Upper lobe of left lung (tissue), 4 donors: ENCODE measurements around the gene RPL13A.

Source experiments
- CTCF ChIP-seq, 6 experiments: fragments of 450-650 bp in 4 of 6; fragments of 200-600 bp in 2 of 6; sonication (generic) in 2 of 6; IDR thresholded peaks; one replicate each; pipeline ENCODE4 v1.5.1; 2016 to 2019; ENCODE audit warnings: antibody characterized with exemption in 6 of 6
- EP300 ChIP-seq, 4 donors: sonication (generic); formaldehyde crosslinking; IDR thresholded peaks; one replicate each; pipeline ENCODE4 v1.5.1; 2017; ENCODE audit warnings: antibody characterized with exemption in 4 of 4, control low read depth in 2 of 4
- POLR2A ChIP-seq, 4 donors: fragments of 450-650 bp; IDR thresholded peaks; one replicate each; pipeline ENCODE4 v1.5.1; 2016 to 2017; ENCODE audit warnings: antibody characterized with exemption in 4 of 4, mild to moderate bottlenecking in 2 of 4
- POLR2AphosphoS5 ChIP-seq, 2 donors: sonication (generic); formaldehyde crosslinking; IDR thresholded peaks; one replicate each; pipeline ENCODE4 v1.5.1; 2017; ENCODE audit warnings: antibody characterized with exemption in 2 of 2

- no peak for TF ChIP-seq POLR2A (IDR thresholded peaks at IDR 0.05)
- TF ChIP-seq CTCF (IDR thresholded peaks at IDR 0.05) = no peak
- TF ChIP-seq EP300 (IDR thresholded peaks at IDR 0.05) = no peak
- TF ChIP-seq POLR2AphosphoS5 (IDR thresholded peaks at IDR 0.05) = no peak
These were observed 43.3 kb downstream of the RPL13A start for GRCh38 chr19:49530708-49531107.
